Measurements from ENCODE around the gene ITPR2. TPM values are rescaled to one million over a fixed set of nuclear protein-coding genes. Genes with fewer than 3 reads are reported as not detected.
"Not testable (repeated sequence)": the region's sequence is repeated elsewhere in the genome, so short reads cannot be mapped to it uniquely, and the experiment has no call there.

ITPR2 gene
- total RNA-seq, 1 donor from 2014 or later = 63.4 TPM

GRCh38 chr12:26658991-26659390, 174.0 kb downstream of the ITPR2 start:
- DNase-seq = peak; percentile 43

- no peak for DNase-seq
Measured at GRCh38 chr12:26654623-26655022, 178.4 kb downstream of the ITPR2 start.

- DNase-seq = peak; percentile 74
Measured at GRCh38 chr12:26651566-26652188, 181.3 kb downstream of the ITPR2 start.

- no peak for DNase-seq
Measured at GRCh38 chr12:26651036-26651435, 182.0 kb downstream of the ITPR2 start.

GRCh38 chr12:26648999-26649398, 184.0 kb downstream of the ITPR2 start:
- no peak for DNase-seq

GRCh38 chr12:26648584-26648983, 184.4 kb downstream of the ITPR2 start:
- DNase-seq = no peak

- no peak for DNase-seq
Measured at GRCh38 chr12:26648066-26648465, 184.9 kb downstream of the ITPR2 start.

GRCh38 chr12:26647088-26647487, 185.9 kb downstream of the ITPR2 start:
- no peak for DNase-seq

GRCh38 chr12:26646571-26646970, 186.4 kb downstream of the ITPR2 start:
- DNase-seq = no peak

GRCh38 chr12:26644376-26644775, 188.6 kb downstream of the ITPR2 start:
- DNase-seq = not testable (repeated sequence)

GRCh38 chr12:26643532-26644315, 189.3 kb downstream of the ITPR2 start:
- no peak for DNase-seq

- no peak for DNase-seq
Measured at GRCh38 chr12:26642361-26642760, 190.6 kb downstream of the ITPR2 start.

GRCh38 chr12:26636710-26637328, 196.2 kb downstream of the ITPR2 start:
- DNase-seq = no peak

- DNase-seq = peak; percentile 93
Measured at GRCh38 chr12:26633591-26634210, 199.3 kb downstream of the ITPR2 start.

- no peak for DNase-seq
Measured at GRCh38 chr12:26632756-26633155, 200.2 kb downstream of the ITPR2 start.

- DNase-seq = no peak
Measured at GRCh38 chr12:26631846-26632245, 201.1 kb downstream of the ITPR2 start.

- peak; percentile 7 for DNase-seq
Measured at GRCh38 chr12:26630546-26631027, 202.4 kb downstream of the ITPR2 start.

GRCh38 chr12:26629864-26630263, 203.1 kb downstream of the ITPR2 start:
- DNase-seq = no peak

GRCh38 chr12:26628234-26628633, 204.8 kb downstream of the ITPR2 start:
- no peak for DNase-seq

- no peak for DNase-seq
Measured at GRCh38 chr12:26627335-26627734, 205.7 kb downstream of the ITPR2 start.

- no peak for DNase-seq
Measured at GRCh38 chr12:26623136-26623535, 209.9 kb downstream of the ITPR2 start.

- no peak for DNase-seq
Measured at GRCh38 chr12:26622601-26623000, 210.4 kb downstream of the ITPR2 start.

GRCh38 chr12:26621932-26622331, 211.1 kb downstream of the ITPR2 start:
- DNase-seq = no peak
